GM23338 (cell line): ENCODE results near the gene MRC2. TPM values are rescaled to one million over a fixed set of nuclear protein-coding genes. Genes with fewer than 3 reads are reported as not detected.

Experiments used
- ATAC-seq: fragments of 200-7000 bp; cut with Tn5 transposase; 3 replicates; pipeline ENCODE4 v1.9.1; 2020
- DNase-seq: peaks from one replicate; pipeline ENCODE4 v3.0.0-alpha.2; 2015; ENCODE audit warnings: low spot score
- H2AFZ ChIP-seq: fragments of 200-600 bp; sonication (generic); 2 replicates; pipeline ENCODE4 v1.8.0; 2016; ENCODE audit warnings: antibody characterized with exemption, mild to moderate bottlenecking, moderate library complexity
- H3F3A ChIP-seq: fragments of 200-600 bp; sonication (generic); replicated peaks from 2 replicates; pipeline ENCODE4 v1.8.0; 2017; ENCODE audit warnings: antibody characterized with exemption, mixed run types, low read depth
- H3K27ac ChIP-seq: fragments of 200-600 bp; sonication (generic); 2 replicates; pipeline ENCODE4 v1.6.1; 2016; ENCODE audit warnings: low read depth
- H3K27me3 ChIP-seq: fragments of 200-600 bp; sonication (generic); 2 replicates; pipeline ENCODE4 v1.8.0; 2016; ENCODE audit warnings: mild to moderate bottlenecking, mixed run types, moderate library complexity; ENCODE audit not compliant: insufficient read depth
- H3K36me3 ChIP-seq: fragments of 200-600 bp; sonication (generic); 2 replicates; pipeline ENCODE4 v1.8.0; 2016; ENCODE audit warnings: mild to moderate bottlenecking; ENCODE audit not compliant: insufficient read depth
- H3K4me1 ChIP-seq: fragments of 200-600 bp; sonication (generic); 2 replicates; pipeline ENCODE4 v1.8.0; 2016; ENCODE audit warnings: mild to moderate bottlenecking, moderate library complexity; ENCODE audit not compliant: insufficient read depth
- H3K4me2 ChIP-seq: fragments of 200-600 bp; sonication (generic); 2 replicates; pipeline ENCODE4 v1.7.1; 2017; ENCODE audit warnings: mixed run types
- H3K4me3 ChIP-seq: fragments of 200-600 bp; sonication (generic); 2 replicates; pipeline ENCODE4 v1.6.1; 2016; ENCODE audit warnings: mixed run types
- H3K79me2 ChIP-seq: fragments of 200-600 bp; sonication (generic); replicated peaks from 2 replicates; pipeline ENCODE4 v1.8.0; 2017; ENCODE audit warnings: mild to moderate bottlenecking; ENCODE audit not compliant: insufficient read depth
- H3K9me2 ChIP-seq: fragments of 200-600 bp; sonication (generic); 2 replicates; pipeline ENCODE4 v1.8.0; 2017; ENCODE audit not compliant: insufficient read depth
- H4K20me1 ChIP-seq: fragments of 200-600 bp; sonication (generic); replicated peaks from 2 replicates; pipeline ENCODE4 v1.8.0; 2017; ENCODE audit warnings: mild to moderate bottlenecking; ENCODE audit not compliant: insufficient read depth
- H3K27ac Mint-ChIP-seq: 2 replicates; pipeline ENCODE4 v1.8.0; 2020; ENCODE audit warnings: inconsistent platforms, mild to moderate bottlenecking, moderate library complexity, mixed read lengths
- H3K27me3 Mint-ChIP-seq: 3 replicates; pipeline ENCODE4 v1.8.0; 2022; ENCODE audit warnings: low read depth, mild to moderate bottlenecking, moderate library complexity, mixed read lengths, inconsistent platforms; ENCODE audit not compliant: insufficient read depth, poor library complexity
- H3K36me3 Mint-ChIP-seq: 3 replicates; pipeline ENCODE4 v1.8.0; 2021; ENCODE audit warnings: low read depth, mild to moderate bottlenecking, inconsistent platforms, moderate library complexity, mixed read lengths
- H3K4me1 Mint-ChIP-seq: 3 replicates; pipeline ENCODE4 v1.8.0; 2020; ENCODE audit warnings: mild to moderate bottlenecking, inconsistent platforms, mixed read lengths
- H3K4me3 Mint-ChIP-seq: 3 replicates; pipeline ENCODE4 v1.8.0; 2021; ENCODE audit warnings: moderate library complexity, mild to moderate bottlenecking, inconsistent platforms, mixed read lengths
- H3K9me3 Mint-ChIP-seq: 3 replicates; pipeline ENCODE4 v1.8.0; 2020; ENCODE audit warnings: moderate library complexity, mild to moderate bottlenecking, inconsistent platforms, mixed read lengths
- EZH2phosphoT487 ChIP-seq: fragments of 200-600 bp; sonication (generic); IDR thresholded peaks from one replicate; pipeline ENCODE4 v1.8.1; 2018; ENCODE audit warnings: antibody characterized with exemption; ENCODE audit not compliant: unreplicated experiment
- NANOG ChIP-seq: IDR thresholded peaks from 2 replicates; pipeline ENCODE4 v1.6.1; 2016; ENCODE audit warnings: antibody characterized with exemption, borderline replicate concordance
- POLR2AphosphoS5 ChIP-seq: IDR thresholded peaks from 2 replicates; pipeline ENCODE4 v1.6.1; 2016; ENCODE audit warnings: antibody characterized with exemption, low read depth
- STAT1 ChIP-seq: IDR thresholded peaks from one replicate; pipeline ENCODE4 v1.6.1; 2016; ENCODE audit warnings: antibody characterized with exemption; ENCODE audit not compliant: unreplicated experiment
- ZNF114 ChIP-seq: fragments of 250-450 bp; sonication (Bioruptor Pico); IDR thresholded peaks from 2 replicates; pipeline ENCODE4 v1.5.0; 2020; ENCODE audit warnings: mild to moderate bottlenecking, moderate library complexity
- polyA plus RNA-seq: library from polyadenylated mRNA; unstranded; fragments of >200 nt; fragmentation: Nextera tagmentation; extraction: Ambion mirVana; gene quantifications from 2 replicates; pipeline ENCODE4 v1.2.1, GENCODE V29; 2016
- total RNA-seq: library from RNA; depleted of rRNA; stranded (reverse); fragments of >200 nt; shearing (Covaris generic); gene quantifications from 2 replicates; pipeline ENCODE4 v1.2.3, GENCODE V29; 2014
- TF ChIP-seq, protein P1 (sequence below): fragments of 250-450 bp; sonication (Bioruptor Pico); IDR thresholded peaks from 2 replicates; pipeline ENCODE4 v1.5.0; 2020; ENCODE audit warnings: mild to moderate bottlenecking, moderate library complexity
- TF ChIP-seq, protein P2 (sequence below): IDR thresholded peaks from 2 replicates; pipeline ENCODE4 v1.6.1; 2016; ENCODE audit warnings: antibody characterized with exemption
- TF ChIP-seq, protein P3 (sequence below): IDR thresholded peaks from one replicate; pipeline ENCODE4 v1.6.1; 2018; ENCODE audit warnings: antibody characterized with exemption; ENCODE audit not compliant: unreplicated experiment
- TF ChIP-seq, protein P4 (sequence below), 2 experiments: fragments of 200-600 bp in 1 of 2; sonication (generic) in 1 of 2; conservative IDR thresholded peaks; 2 replicates each; pipeline versions ENCODE4 v1.5.1 to v1.6.1; 2016 to 2017; ENCODE audit warnings: antibody characterized with exemption in 2 of 2, low read depth in 2 of 2, mild to moderate bottlenecking in 2 of 2, moderate library complexity in 1 of 2

The MRC2 gene
- total and polyA plus RNA-seq, 2 experiments from 2014 or later = 8.0 to 38.6 TPM

DNA sequence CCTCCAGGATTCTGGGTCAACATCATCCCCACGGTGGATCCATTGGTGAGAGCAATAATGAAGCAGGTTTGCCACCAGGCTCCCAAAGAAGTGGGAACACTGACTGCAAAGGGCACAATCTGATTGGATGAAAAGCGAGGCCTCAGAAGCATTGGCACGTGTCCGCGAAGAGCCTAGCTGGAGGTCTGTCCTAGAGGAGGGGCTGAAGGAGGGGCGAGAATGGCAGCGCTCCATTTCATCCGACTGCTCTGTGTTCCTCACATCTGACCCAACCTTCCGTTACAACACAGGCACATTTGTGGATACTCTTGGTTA is 79.9 kb downstream of the MRC2 start:
- peaks cover 21% of the 10 kb centered on the region for H3K4me1 ChIP-seq
- no peaks in the 10 kb centered on the region for H3K9me2 ChIP-seq
- no peak overlapping the region for H3K4me3 ChIP-seq
- H2AFZ ChIP-seq = no peak overlapping the region
- Mint-ChIP-seq H3K36me3 (peaks cover 24% of the 10 kb centered on the region), H3K27me3 (peaks cover 22% of the 10 kb centered on the region), H3K4me1 (peaks cover 32% of the 10 kb centered on the region), H3K4me3 (peak overlapping the region; percentile 11; the same call in 1 of the 3 replicates), H3K27ac (no peak overlapping the region), H3K9me3 (peaks cover 23% of the 10 kb centered on the region)
- H3F3A ChIP-seq = peaks cover 20% of the 10 kb centered on the region
- H3K79me2 ChIP-seq = no peaks in the 10 kb centered on the region
- no peak overlapping the region for H3K27ac ChIP-seq
- H4K20me1 ChIP-seq = no peaks in the 10 kb centered on the region
- ATAC-seq (no peak), DNase-seq (no peak)
- H3K27me3 ChIP-seq = peaks cover 6% of the 10 kb centered on the region; the same call in 1 of the 2 replicates
- TF ChIP-seq, protein P1, sequence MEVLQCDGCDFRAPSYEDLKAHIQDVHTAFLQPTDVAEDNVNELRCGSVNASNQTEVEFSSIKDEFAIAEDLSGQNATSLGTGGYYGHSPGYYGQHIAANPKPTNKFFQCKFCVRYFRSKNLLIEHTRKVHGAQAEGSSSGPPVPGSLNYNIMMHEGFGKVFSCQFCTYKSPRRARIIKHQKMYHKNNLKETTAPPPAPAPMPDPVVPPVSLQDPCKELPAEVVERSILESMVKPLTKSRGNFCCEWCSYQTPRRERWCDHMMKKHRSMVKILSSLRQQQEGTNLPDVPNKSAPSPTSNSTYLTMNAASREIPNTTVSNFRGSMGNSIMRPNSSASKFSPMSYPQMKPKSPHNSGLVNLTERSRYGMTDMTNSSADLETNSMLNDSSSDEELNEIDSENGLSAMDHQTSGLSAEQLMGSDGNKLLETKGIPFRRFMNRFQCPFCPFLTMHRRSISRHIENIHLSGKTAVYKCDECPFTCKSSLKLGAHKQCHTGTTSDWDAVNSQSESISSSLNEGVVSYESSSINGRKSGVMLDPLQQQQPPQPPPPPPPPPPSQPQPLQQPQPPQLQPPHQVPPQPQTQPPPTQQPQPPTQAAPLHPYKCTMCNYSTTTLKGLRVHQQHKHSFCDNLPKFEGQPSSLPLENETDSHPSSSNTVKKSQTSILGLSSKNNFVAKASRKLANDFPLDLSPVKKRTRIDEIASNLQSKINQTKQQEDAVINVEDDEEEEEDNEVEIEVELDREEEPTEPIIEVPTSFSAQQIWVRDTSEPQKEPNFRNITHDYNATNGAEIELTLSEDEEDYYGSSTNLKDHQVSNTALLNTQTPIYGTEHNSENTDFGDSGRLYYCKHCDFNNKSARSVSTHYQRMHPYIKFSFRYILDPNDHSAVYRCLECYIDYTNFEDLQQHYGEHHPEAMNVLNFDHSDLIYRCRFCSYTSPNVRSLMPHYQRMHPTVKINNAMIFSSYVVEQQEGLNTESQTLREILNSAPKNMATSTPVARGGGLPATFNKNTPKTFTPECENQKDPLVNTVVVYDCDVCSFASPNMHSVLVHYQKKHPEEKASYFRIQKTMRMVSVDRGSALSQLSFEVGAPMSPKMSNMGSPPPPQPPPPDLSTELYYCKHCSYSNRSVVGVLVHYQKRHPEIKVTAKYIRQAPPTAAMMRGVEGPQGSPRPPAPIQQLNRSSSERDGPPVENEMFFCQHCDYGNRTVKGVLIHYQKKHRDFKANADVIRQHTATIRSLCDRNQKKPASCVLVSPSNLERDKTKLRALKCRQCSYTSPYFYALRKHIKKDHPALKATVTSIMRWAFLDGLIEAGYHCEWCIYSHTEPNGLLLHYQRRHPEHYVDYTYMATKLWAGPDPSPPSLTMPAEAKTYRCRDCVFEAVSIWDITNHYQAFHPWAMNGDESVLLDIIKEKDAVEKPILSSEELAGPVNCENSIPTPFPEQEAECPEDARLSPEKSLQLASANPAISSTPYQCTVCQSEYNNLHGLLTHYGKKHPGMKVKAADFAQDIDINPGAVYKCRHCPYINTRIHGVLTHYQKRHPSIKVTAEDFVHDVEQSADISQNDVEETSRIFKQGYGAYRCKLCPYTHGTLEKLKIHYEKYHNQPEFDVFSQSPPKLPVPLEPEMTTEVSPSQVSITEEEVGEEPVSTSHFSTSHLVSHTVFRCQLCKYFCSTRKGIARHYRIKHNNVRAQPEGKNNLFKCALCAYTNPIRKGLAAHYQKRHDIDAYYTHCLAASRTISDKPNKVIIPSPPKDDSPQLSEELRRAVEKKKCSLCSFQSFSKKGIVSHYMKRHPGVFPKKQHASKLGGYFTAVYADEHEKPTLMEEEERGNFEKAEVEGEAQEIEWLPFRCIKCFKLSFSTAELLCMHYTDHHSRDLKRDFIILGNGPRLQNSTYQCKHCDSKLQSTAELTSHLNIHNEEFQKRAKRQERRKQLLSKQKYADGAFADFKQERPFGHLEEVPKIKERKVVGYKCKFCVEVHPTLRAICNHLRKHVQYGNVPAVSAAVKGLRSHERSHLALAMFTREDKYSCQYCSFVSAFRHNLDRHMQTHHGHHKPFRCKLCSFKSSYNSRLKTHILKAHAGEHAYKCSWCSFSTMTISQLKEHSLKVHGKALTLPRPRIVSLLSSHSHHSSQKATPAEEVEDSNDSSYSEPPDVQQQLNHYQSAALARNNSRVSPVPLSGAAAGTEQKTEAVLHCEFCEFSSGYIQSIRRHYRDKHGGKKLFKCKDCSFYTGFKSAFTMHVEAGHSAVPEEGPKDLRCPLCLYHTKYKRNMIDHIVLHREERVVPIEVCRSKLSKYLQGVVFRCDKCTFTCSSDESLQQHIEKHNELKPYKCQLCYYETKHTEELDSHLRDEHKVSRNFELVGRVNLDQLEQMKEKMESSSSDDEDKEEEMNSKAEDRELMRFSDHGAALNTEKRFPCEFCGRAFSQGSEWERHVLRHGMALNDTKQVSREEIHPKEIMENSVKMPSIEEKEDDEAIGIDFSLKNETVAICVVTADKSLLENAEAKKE (CRISPR knock-in tag) = no peak
- TF ChIP-seq, protein P2, sequence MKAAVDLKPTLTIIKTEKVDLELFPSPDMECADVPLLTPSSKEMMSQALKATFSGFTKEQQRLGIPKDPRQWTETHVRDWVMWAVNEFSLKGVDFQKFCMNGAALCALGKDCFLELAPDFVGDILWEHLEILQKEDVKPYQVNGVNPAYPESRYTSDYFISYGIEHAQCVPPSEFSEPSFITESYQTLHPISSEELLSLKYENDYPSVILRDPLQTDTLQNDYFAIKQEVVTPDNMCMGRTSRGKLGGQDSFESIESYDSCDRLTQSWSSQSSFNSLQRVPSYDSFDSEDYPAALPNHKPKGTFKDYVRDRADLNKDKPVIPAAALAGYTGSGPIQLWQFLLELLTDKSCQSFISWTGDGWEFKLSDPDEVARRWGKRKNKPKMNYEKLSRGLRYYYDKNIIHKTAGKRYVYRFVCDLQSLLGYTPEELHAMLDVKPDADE = no peak
- TF ChIP-seq POLR2AphosphoS5 = no peak
- TF ChIP-seq, protein P3, sequence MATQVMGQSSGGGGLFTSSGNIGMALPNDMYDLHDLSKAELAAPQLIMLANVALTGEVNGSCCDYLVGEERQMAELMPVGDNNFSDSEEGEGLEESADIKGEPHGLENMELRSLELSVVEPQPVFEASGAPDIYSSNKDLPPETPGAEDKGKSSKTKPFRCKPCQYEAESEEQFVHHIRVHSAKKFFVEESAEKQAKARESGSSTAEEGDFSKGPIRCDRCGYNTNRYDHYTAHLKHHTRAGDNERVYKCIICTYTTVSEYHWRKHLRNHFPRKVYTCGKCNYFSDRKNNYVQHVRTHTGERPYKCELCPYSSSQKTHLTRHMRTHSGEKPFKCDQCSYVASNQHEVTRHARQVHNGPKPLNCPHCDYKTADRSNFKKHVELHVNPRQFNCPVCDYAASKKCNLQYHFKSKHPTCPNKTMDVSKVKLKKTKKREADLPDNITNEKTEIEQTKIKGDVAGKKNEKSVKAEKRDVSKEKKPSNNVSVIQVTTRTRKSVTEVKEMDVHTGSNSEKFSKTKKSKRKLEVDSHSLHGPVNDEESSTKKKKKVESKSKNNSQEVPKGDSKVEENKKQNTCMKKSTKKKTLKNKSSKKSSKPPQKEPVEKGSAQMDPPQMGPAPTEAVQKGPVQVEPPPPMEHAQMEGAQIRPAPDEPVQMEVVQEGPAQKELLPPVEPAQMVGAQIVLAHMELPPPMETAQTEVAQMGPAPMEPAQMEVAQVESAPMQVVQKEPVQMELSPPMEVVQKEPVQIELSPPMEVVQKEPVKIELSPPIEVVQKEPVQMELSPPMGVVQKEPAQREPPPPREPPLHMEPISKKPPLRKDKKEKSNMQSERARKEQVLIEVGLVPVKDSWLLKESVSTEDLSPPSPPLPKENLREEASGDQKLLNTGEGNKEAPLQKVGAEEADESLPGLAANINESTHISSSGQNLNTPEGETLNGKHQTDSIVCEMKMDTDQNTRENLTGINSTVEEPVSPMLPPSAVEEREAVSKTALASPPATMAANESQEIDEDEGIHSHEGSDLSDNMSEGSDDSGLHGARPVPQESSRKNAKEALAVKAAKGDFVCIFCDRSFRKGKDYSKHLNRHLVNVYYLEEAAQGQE = no peak
- TF ChIP-seq NANOG = no peak
- TF ChIP-seq, protein P4, sequence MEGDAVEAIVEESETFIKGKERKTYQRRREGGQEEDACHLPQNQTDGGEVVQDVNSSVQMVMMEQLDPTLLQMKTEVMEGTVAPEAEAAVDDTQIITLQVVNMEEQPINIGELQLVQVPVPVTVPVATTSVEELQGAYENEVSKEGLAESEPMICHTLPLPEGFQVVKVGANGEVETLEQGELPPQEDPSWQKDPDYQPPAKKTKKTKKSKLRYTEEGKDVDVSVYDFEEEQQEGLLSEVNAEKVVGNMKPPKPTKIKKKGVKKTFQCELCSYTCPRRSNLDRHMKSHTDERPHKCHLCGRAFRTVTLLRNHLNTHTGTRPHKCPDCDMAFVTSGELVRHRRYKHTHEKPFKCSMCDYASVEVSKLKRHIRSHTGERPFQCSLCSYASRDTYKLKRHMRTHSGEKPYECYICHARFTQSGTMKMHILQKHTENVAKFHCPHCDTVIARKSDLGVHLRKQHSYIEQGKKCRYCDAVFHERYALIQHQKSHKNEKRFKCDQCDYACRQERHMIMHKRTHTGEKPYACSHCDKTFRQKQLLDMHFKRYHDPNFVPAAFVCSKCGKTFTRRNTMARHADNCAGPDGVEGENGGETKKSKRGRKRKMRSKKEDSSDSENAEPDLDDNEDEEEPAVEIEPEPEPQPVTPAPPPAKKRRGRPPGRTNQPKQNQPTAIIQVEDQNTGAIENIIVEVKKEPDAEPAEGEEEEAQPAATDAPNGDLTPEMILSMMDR (conservative IDR thresholded peaks at IDR 0.05; ENCODE audit: low read depth in 2 of 2) = no peak
- TF ChIP-seq STAT1 = no peak
- TF ChIP-seq ZNF114 (CRISPR knock-in tag) = no peak
- no peak for TF ChIP-seq EZH2phosphoT487
- H3K36me3 ChIP-seq = no peaks in the 10 kb centered on the region
- H3K4me2 ChIP-seq = no peak overlapping the region
